Measurements from ENCODE around the gene AASS. TPM values are rescaled to one million over a fixed set of nuclear protein-coding genes. Genes with fewer than 3 reads are reported as not detected.

AASS gene

Small RNA genes within 50 kb of the gene (small RNA-seq; reads per million reads assigned to genes)
- not detected for gene RNU7-154P (ENCODE audit: insufficient read depth)

Measured in mesendoderm (in vitro differentiated cells).